Measurements from ENCODE around the gene TEX22. TPM values are rescaled to one million over a fixed set of nuclear protein-coding genes. Genes with fewer than 3 reads are reported as not detected.

The TEX22 gene
- total RNA-seq, 1 donor from 2014 or later, result not detected

- H3K4me3 Mint-ChIP-seq, result no peak overlapping the region
These were observed 55.5 kb downstream of the TEX22 start for GRCh38 chr14:105453847-105454246.

DNA sequence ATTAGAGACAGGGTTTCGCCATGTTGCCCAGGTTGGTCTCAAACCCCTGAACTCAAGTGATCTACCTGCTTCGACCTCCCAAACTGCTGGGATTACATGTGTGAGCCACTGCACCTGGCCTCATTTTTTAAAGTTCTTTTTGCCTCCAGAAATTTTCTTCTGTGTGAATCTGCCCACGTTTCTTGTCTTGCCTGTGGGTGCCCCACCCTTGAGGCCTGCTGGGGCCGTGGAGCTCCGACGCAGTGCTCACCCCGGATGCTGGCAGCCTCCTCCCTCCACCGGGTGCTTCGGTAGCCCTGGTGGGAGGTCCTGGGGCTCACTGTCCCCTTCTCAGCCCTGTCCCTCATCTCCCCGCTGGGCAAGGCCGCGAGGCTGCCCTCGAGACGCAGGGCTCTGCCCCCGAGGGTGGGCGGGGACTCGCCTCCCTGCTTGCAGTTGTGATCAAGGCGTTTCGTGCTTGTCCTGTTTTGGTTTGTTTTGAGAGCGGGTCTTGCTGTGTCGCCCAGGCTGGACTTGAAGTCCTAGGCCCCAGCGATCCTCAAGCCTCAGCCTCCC, 56.8 kb downstream of the TEX22 start:
- H3K79me2 ChIP-seq (ENCODE audit: low read depth), result no peaks in the 10 kb centered on the region
- H3K4me1 Mint-ChIP-seq, result no peaks in the 10 kb centered on the region
- H3K36me3 ChIP-seq, result no peaks in the 10 kb centered on the region
- no peak overlapping the region for H3K4me3 ChIP-seq
- H3K9me3 Mint-ChIP-seq, result no peaks in the 10 kb centered on the region
- no peak overlapping the region for H3K9ac ChIP-seq
- no peaks in the 10 kb centered on the region for H3K4me1 ChIP-seq
- TF ChIP-seq CTCF (IDR thresholded peaks at IDR 0.05), result no peak
- no peak for TF ChIP-seq EZH2phosphoT487 (IDR thresholded peaks at IDR 0.05)
- TF ChIP-seq EZH2 (IDR thresholded peaks at IDR 0.05), result no peak
- H4K20me1 ChIP-seq (ENCODE audit: low read depth), result peaks cover 10% of the 10 kb centered on the region
- H2AFZ ChIP-seq (replicated peaks), result no peak overlapping the region
- no peaks in the 10 kb centered on the region for H3K9me3 ChIP-seq (ENCODE audit: low read depth)
- H3K27ac ChIP-seq, result no peak overlapping the region
- DNase-seq (ENCODE audit: low spot score), result no peak
- H3K27me3 ChIP-seq, result no peaks in the 10 kb centered on the region
- peaks cover 4% of the 10 kb centered on the region for H3K27me3 Mint-ChIP-seq (ENCODE audit: insufficient read depth, low read depth)
- H3K36me3 Mint-ChIP-seq, result peaks cover 10% of the 10 kb centered on the region
- no peak overlapping the region for H3K4me2 ChIP-seq
- no peak overlapping the region for H3K27ac Mint-ChIP-seq
- H3K4me3 Mint-ChIP-seq, result no peak overlapping the region
- no peaks in the 10 kb centered on the region for H3F3A ChIP-seq (ENCODE audit: low read depth)

More at GRCh38 chr14:105453847-105454246, 55.5 kb downstream of the TEX22 start:
- no peak for DNase-seq (ENCODE audit: low spot score)
- Mint-ChIP-seq H3K36me3 (peaks cover 10% of the 10 kb centered on the region), H3K9me3 (no peaks in the 10 kb centered on the region), H3K27me3 (ENCODE audit: insufficient read depth, low read depth) (peaks cover 4% of the 10 kb centered on the region), H3K27ac (no peak overlapping the region), H3K4me1 (no peaks in the 10 kb centered on the region)
- TF ChIP-seq EZH2 (IDR thresholded peaks at IDR 0.05) (no peak), EZH2phosphoT487 (IDR thresholded peaks at IDR 0.05) (no peak)
- Histone ChIP-seq H3F3A (ENCODE audit: low read depth) (no peaks in the 10 kb centered on the region), H4K20me1 (ENCODE audit: low read depth) (peaks cover 21% of the 10 kb centered on the region), H3K4me1 (no peaks in the 10 kb centered on the region), H3K27me3 (no peaks in the 10 kb centered on the region), H2AFZ (replicated peaks) (no peak overlapping the region), H3K9me3 (ENCODE audit: low read depth) (no peaks in the 10 kb centered on the region), H3K9ac (no peak overlapping the region), H3K27ac (no peak overlapping the region), H3K4me2 (no peak overlapping the region), H3K4me3 (no peak overlapping the region), H3K79me2 (ENCODE audit: low read depth) (peaks cover 7% of the 10 kb centered on the region), H3K36me3 (no peaks in the 10 kb centered on the region)

DNA sequence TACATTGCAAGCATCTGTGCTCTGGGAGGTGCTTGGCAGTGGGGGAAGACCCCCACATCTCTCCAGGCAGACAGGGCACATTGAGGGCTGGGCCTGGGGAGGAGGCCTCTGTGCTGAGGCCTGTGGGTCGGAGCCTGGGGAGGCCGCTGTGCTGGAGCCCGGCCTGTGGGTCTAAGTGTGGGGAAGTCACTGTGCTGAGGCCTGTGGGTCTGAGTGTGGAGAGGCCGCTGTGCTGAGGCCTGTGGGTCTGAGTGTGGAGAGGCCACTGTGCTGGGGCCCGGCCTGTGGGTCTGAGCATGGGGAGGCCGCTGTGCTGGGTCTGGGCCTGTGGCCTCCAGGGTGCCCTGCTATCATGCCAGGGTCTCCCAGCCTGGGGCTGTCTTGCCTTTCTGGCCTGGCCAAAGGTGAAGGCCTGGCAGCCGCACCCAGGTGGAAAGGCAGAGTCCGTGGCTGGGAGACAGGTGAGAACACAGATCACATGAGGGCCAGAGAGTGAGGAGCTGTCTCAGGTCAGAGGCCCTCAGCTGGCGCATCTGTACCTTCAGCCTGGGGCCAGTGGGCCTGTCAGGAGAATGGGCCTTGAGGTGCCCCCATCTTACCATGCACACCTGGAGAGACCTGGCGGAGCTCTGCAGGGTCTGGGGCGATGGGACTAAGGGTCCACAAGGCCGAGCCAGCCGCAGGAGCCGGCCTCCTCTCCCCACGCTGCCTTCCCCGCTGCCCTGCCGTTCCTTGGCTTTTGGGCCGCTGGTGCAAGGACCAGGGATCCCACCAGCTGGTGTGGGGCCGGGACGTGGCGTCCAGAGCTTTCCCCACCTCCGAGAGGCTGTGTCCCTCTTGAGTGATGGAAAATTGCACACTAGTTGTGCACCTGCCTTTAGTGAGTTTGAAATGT, 57.7 kb downstream of the TEX22 start:
- Histone ChIP-seq H3K4me2 (no peak overlapping the region), H3K27ac (no peak overlapping the region), H3K4me3 (no peak overlapping the region), H3K27me3 (no peaks in the 10 kb centered on the region), H3F3A (ENCODE audit: low read depth) (no peaks in the 10 kb centered on the region), H3K4me1 (no peaks in the 10 kb centered on the region), H3K36me3 (no peaks in the 10 kb centered on the region), H3K79me2 (ENCODE audit: low read depth) (no peaks in the 10 kb centered on the region), H4K20me1 (ENCODE audit: low read depth) (peaks cover 10% of the 10 kb centered on the region), H3K9ac (no peak overlapping the region), H2AFZ (replicated peaks) (no peak overlapping the region), H3K9me3 (ENCODE audit: low read depth) (no peaks in the 10 kb centered on the region)
- DNase-seq (ENCODE audit: low spot score), result no peak
- H3K27ac Mint-ChIP-seq, result no peak overlapping the region
- TF ChIP-seq EZH2 (IDR thresholded peaks at IDR 0.05) (no peak), CTCF (IDR thresholded peaks at IDR 0.05) (no peak), EZH2phosphoT487 (IDR thresholded peaks at IDR 0.05) (no peak)
- peaks cover 4% of the 10 kb centered on the region for H3K27me3 Mint-ChIP-seq (ENCODE audit: insufficient read depth, low read depth)
- H3K4me3 Mint-ChIP-seq, result no peak overlapping the region
- H3K36me3 Mint-ChIP-seq, result peaks cover 10% of the 10 kb centered on the region
- H3K9me3 Mint-ChIP-seq, result no peaks in the 10 kb centered on the region
- no peaks in the 10 kb centered on the region for H3K4me1 Mint-ChIP-seq

All from neural progenitor cell (in vitro differentiated cells).